Neural cell (in vitro differentiated cells): ENCODE results near the gene COL4A2. TPM values are rescaled to one million over a fixed set of nuclear protein-coding genes. Genes with fewer than 3 reads are reported as not detected.

Experiments used
- H2AFZ ChIP-seq: fragments of 200-600, 300-800 bp; sonication (generic), shearing (Covaris generic); 2 replicates; pipeline ENCODE4 v1.6.0; 2014; ENCODE audit warnings: low read depth, mild to moderate bottlenecking, antibody characterized with exemption, low read length, moderate library complexity
- H3F3A ChIP-seq: fragments of 200-600 bp; shearing (Covaris generic); 2 replicates; pipeline ENCODE4 v1.6.1; 2016; ENCODE audit warnings: mild to moderate bottlenecking, moderate library complexity, mixed read lengths, antibody characterized with exemption, low read length; ENCODE audit not compliant: insufficient read depth, poor library complexity, severe bottlenecking
- H3K27ac ChIP-seq: fragments of 200-600, 300-800 bp; sonication (generic), shearing (Covaris generic); 2 replicates; pipeline ENCODE4 v1.5.1; 2014; ENCODE audit warnings: mild to moderate bottlenecking, low read length, moderate library complexity
- H3K27me3 ChIP-seq: fragments of 300-800, 200-600 bp; sonication (generic), shearing (Covaris generic); 2 replicates; pipeline ENCODE4 v1.6.0; 2014; ENCODE audit warnings: mild to moderate bottlenecking, low read depth, low read length, moderate library complexity; ENCODE audit not compliant: insufficient read depth
- H3K36me3 ChIP-seq: fragments of 300-800, 200-600 bp; sonication (generic), shearing (Covaris generic); 2 replicates; pipeline ENCODE4 v1.5.1; 2014; ENCODE audit warnings: mild to moderate bottlenecking, antibody characterized with exemption, low read length, moderate library complexity; ENCODE audit not compliant: insufficient read depth
- H3K4me2 ChIP-seq: fragments of 300-800, 200-600 bp; sonication (generic), shearing (Covaris generic); 2 replicates; pipeline ENCODE4 v1.6.0; 2014; ENCODE audit warnings: mild to moderate bottlenecking, low read length
- H3K4me3 ChIP-seq: fragments of 300-800, 200-600 bp; sonication (generic), shearing (Covaris generic); 2 replicates; pipeline ENCODE4 v1.5.1; 2014; ENCODE audit warnings: mild to moderate bottlenecking, low read length, moderate library complexity
- H3K79me2 ChIP-seq: fragments of 200-600 bp; shearing (Covaris generic); replicated peaks from 2 replicates; pipeline ENCODE4 v1.6.0; 2014; ENCODE audit warnings: mild to moderate bottlenecking, low read length, moderate library complexity; ENCODE audit not compliant: insufficient read depth
- H3K9ac ChIP-seq: fragments of 300-800, 200-600 bp; sonication (generic), shearing (Covaris generic); 2 replicates; pipeline ENCODE4 v1.6.1; 2016; ENCODE audit warnings: mild to moderate bottlenecking, low read length, mixed read lengths
- H3K9me2 ChIP-seq: fragments of 200-600 bp; shearing (Covaris generic); 2 replicates; pipeline ENCODE4 v1.6.1; 2016; ENCODE audit warnings: mild to moderate bottlenecking, low read length, mixed read lengths; ENCODE audit not compliant: insufficient read depth
- H3K9me3 ChIP-seq: fragments of 200-600, 300-800 bp; sonication (generic), shearing (Covaris generic); 2 replicates; pipeline ENCODE4 v1.6.1; 2016; ENCODE audit warnings: mild to moderate bottlenecking, mixed run types, low read length, moderate library complexity, mixed read lengths
- H4K20me1 ChIP-seq: fragments of 200-600 bp; shearing (Covaris generic); 2 replicates; pipeline ENCODE4 v1.6.1; 2016; ENCODE audit warnings: mild to moderate bottlenecking, mixed run types; ENCODE audit not compliant: insufficient read depth
- CTCF ChIP-seq: fragments of 450-650 bp; IDR thresholded peaks from 2 replicates; pipeline ENCODE4 v1.5.1; 2014; ENCODE audit warnings: antibody characterized with exemption, mild to moderate bottlenecking, moderate library complexity; ENCODE audit not compliant: poor library complexity, severe bottlenecking
- EP300 ChIP-seq: fragments of 450-650 bp; conservative IDR thresholded peaks from 2 replicates; pipeline ENCODE4 v1.6.1; 2014; ENCODE audit warnings: antibody characterized with exemption, mild to moderate bottlenecking, moderate library complexity; ENCODE audit not compliant: poor library complexity, severe bottlenecking
- EZH2 ChIP-seq: fragments of 200-600, 300-800 bp; shearing (Covaris generic), sonication (generic); IDR thresholded peaks from 2 replicates; pipeline ENCODE4 v1.6.1; 2014; ENCODE audit warnings: antibody characterized with exemption, low read length, borderline replicate concordance, mild to moderate bottlenecking; ENCODE audit not compliant: insufficient read depth, poor library complexity, severe bottlenecking
- MXI1 ChIP-seq: fragments of 450-650 bp; conservative IDR thresholded peaks from 2 replicates; pipeline ENCODE4 v1.6.1; 2014; ENCODE audit warnings: antibody characterized with exemption, mild to moderate bottlenecking; ENCODE audit not compliant: poor library complexity, severe bottlenecking
- POLR2AphosphoS5 ChIP-seq: IDR thresholded peaks from 2 replicates; pipeline ENCODE4 v1.6.1; 2012
- RAD21 ChIP-seq: fragments of 450-650 bp; conservative IDR thresholded peaks from 2 replicates; pipeline ENCODE4 v1.6.1; 2014; ENCODE audit warnings: antibody characterized with exemption, mild to moderate bottlenecking, moderate library complexity
- SMC3 ChIP-seq: fragments of 450-650 bp; conservative IDR thresholded peaks from 2 replicates; pipeline ENCODE4 v1.6.1; 2014; ENCODE audit warnings: antibody characterized with exemption, mild to moderate bottlenecking, moderate library complexity; ENCODE audit not compliant: poor library complexity
- TAF1 ChIP-seq: IDR thresholded peaks from 2 replicates; pipeline ENCODE4 v1.6.1; 2012; ENCODE audit warnings: low read depth
- polyA plus RNA-seq: library from polyadenylated mRNA; depleted of rRNA; stranded (reverse); fragments of >200 nt; gene quantifications from 2 replicates; pipeline ENCODE4 v1.2.3, GENCODE V29; 2014
- TF ChIP-seq, protein P1 (sequence below): IDR thresholded peaks from 2 replicates; pipeline ENCODE4 v1.6.1; 2012; ENCODE audit warnings: borderline replicate concordance

Gene COL4A2
- polyA plus RNA-seq, 1 donor from 2014 or later = 30.8 TPM

DNA sequence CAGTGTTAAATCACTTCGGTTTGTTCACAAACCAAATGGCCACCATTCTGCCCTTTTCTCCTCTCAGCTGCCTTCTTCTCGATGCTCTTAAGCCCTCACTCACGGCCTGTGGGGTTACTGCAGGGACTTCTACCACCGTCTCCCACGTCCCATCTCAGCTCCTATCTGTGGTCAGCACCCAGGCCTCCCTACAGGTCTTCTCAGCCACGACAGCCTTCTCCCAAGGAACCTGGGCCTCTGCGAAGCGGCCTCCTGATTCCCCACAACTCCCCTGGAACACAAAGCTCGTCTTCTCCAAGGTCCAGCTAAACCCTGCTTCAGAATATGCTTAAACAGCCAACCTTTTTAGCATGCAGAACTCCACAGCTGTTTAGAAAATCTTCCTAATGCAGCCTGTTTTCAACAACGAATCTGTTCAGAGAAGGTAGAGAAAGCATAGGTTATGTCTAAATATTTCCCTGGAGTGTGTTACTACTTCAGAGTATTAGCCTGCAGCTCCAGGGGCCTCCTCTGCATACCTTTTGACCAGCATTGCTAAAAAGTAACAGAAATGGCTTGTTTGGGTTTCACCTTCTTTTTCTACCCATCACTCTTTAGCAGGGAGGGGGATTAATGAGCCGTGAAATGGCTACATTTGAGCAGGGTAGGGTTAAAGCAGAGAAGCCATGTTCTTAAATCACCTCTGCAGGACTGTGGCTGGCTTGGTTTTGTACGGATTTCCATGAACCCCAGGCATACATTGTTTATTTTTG, 104.0 kb downstream of the COL4A2 start:
- H3K27ac ChIP-seq = no peak overlapping the region
- no peaks in the 10 kb centered on the region for H4K20me1 ChIP-seq
- no peaks in the 10 kb centered on the region for H3K27me3 ChIP-seq
- no peaks in the 10 kb centered on the region for H3K36me3 ChIP-seq
- no peaks in the 10 kb centered on the region for H3K9me2 ChIP-seq
- H3K4me3 ChIP-seq = no peak overlapping the region
- H3K4me2 ChIP-seq = no peak overlapping the region
- no peak overlapping the region for H3K9ac ChIP-seq
- H3F3A ChIP-seq = no peaks in the 10 kb centered on the region
- H3K79me2 ChIP-seq = no peaks in the 10 kb centered on the region
- no peak overlapping the region for H2AFZ ChIP-seq
- H3K9me3 ChIP-seq = no peaks in the 10 kb centered on the region
- TF ChIP-seq CTCF (no peak), RAD21 (no peak), EP300 (no peak), POLR2AphosphoS5 (no peak), MXI1 (no peak), EZH2 (no peak), SMC3 (no peak), TAF1 (no peak)
- TF ChIP-seq, protein P1, sequence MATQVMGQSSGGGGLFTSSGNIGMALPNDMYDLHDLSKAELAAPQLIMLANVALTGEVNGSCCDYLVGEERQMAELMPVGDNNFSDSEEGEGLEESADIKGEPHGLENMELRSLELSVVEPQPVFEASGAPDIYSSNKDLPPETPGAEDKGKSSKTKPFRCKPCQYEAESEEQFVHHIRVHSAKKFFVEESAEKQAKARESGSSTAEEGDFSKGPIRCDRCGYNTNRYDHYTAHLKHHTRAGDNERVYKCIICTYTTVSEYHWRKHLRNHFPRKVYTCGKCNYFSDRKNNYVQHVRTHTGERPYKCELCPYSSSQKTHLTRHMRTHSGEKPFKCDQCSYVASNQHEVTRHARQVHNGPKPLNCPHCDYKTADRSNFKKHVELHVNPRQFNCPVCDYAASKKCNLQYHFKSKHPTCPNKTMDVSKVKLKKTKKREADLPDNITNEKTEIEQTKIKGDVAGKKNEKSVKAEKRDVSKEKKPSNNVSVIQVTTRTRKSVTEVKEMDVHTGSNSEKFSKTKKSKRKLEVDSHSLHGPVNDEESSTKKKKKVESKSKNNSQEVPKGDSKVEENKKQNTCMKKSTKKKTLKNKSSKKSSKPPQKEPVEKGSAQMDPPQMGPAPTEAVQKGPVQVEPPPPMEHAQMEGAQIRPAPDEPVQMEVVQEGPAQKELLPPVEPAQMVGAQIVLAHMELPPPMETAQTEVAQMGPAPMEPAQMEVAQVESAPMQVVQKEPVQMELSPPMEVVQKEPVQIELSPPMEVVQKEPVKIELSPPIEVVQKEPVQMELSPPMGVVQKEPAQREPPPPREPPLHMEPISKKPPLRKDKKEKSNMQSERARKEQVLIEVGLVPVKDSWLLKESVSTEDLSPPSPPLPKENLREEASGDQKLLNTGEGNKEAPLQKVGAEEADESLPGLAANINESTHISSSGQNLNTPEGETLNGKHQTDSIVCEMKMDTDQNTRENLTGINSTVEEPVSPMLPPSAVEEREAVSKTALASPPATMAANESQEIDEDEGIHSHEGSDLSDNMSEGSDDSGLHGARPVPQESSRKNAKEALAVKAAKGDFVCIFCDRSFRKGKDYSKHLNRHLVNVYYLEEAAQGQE = no peak

DNA sequence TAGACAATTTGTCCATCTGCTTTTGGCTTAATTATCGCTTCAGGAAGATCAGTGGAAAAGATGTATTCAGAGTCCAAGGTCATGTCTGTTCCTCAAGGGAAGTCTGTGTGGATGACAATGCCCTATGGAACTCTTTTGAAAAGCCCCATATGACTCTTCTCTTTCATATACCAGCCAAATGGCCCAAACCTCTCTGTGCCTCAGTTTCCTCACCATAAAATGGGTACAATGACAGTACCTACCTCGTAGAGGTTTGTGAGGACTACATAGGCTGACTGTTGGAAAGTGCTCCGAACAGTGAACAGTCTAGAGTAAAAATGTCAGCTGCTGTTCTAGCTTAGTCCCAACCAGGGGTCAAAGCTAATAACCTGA, 104.6 kb downstream of the COL4A2 start:
- Histone ChIP-seq H4K20me1 (no peaks in the 10 kb centered on the region), H3K9me2 (no peaks in the 10 kb centered on the region), H3K4me2 (no peak overlapping the region), H3F3A (no peaks in the 10 kb centered on the region), H2AFZ (no peak overlapping the region), H3K4me3 (no peak overlapping the region), H3K36me3 (no peaks in the 10 kb centered on the region), H3K27ac (no peak overlapping the region), H3K9me3 (no peaks in the 10 kb centered on the region), H3K27me3 (no peaks in the 10 kb centered on the region), H3K79me2 (no peaks in the 10 kb centered on the region), H3K9ac (no peak overlapping the region)
- TF ChIP-seq, protein P1 = no peak
